GM12891 (cell line): ENCODE measurements around the gene ADGRL3.

Source experiments
- POLR2A ChIP-seq: IDR thresholded peaks from 2 replicates; pipeline ENCODE4 v1.6.1; 2011; ENCODE audit warnings: low read depth, low read length, control low read depth
- POLR2AphosphoS5 ChIP-seq: IDR thresholded peaks from 2 replicates; pipeline ENCODE4 v1.6.1; 2011; ENCODE audit warnings: low read depth, low read length, control low read depth
- TAF1 ChIP-seq: IDR thresholded peaks from 2 replicates; pipeline ENCODE4 v1.6.1; 2011; ENCODE audit warnings: low read depth, low read length, control low read depth

GRCh38 chr4:61824454-61824853 is 624.3 kb downstream of the ADGRL3 start:
- TF ChIP-seq TAF1, result no peak
- no peak for TF ChIP-seq POLR2A
- no peak for TF ChIP-seq POLR2AphosphoS5
